Hindlimb muscle (tissue), 1 donor: ENCODE data around the gene OXER1. TPM values are rescaled to one million over a fixed set of nuclear protein-coding genes. Genes with fewer than 3 reads are reported as not detected.

Source experiments
- DNase-seq: peaks from one replicate; pipeline ENCODE4 v3.0.0-alpha.2; 2013
- polyA plus RNA-seq: library from polyadenylated mRNA; unstranded; fragments of 120-200 nt; gene quantifications from one replicate; pipeline ENCODE4 v1.2.1, GENCODE V29; 2013; ENCODE audit not compliant: insufficient read length

OXER1 gene
- polyA plus RNA-seq, result 7.0 TPM

GRCh38 chr2:42764096-42764495 lies at the start of gene OXER1:
TSS of gene OXER1 (minus strand) at chr2:42764135. CDS start at chr2:42764062, 73 bp downstream.
- no peak for DNase-seq

GRCh38 chr2:42812899-42813479 lies 49.1 kb upstream of the OXER1 start:
- DNase-seq, result peak; percentile 20

- peak; percentile 68 for DNase-seq
Measured at GRCh38 chr2:42810971-42811811, 47.3 kb upstream of the OXER1 start.

GRCh38 chr2:42810121-42810970 lies 46.4 kb upstream of the OXER1 start:
- peak; percentile 98 for DNase-seq

- peak; percentile 88 for DNase-seq
Measured at GRCh38 chr2:42809819-42810120, 45.8 kb upstream of the OXER1 start.

GRCh38 chr2:42809131-42809818 lies 45.3 kb upstream of the OXER1 start:
- peak; percentile 24 for DNase-seq

GRCh38 chr2:42808301-42808700 lies 44.4 kb upstream of the OXER1 start:
- DNase-seq, result no peak

GRCh38 chr2:42806786-42807185 lies 42.9 kb upstream of the OXER1 start:
- DNase-seq, result no peak

GRCh38 chr2:42804891-42805290 lies 41.0 kb upstream of the OXER1 start:
- no peak for DNase-seq

- no peak for DNase-seq
Measured at GRCh38 chr2:42804338-42804737, 40.4 kb upstream of the OXER1 start.

GRCh38 chr2:42802150-42802549 lies 38.2 kb upstream of the OXER1 start:
- DNase-seq, result no peak

- DNase-seq, result peak; percentile 15
Measured at GRCh38 chr2:42801381-42801780, 37.4 kb upstream of the OXER1 start.

- DNase-seq, result no peak
Measured at GRCh38 chr2:42800981-42801380, 37.0 kb upstream of the OXER1 start.

- no peak for DNase-seq
Measured at GRCh38 chr2:42800461-42800962, 36.6 kb upstream of the OXER1 start.

- no peak for DNase-seq
Measured at GRCh38 chr2:42799881-42800280, 35.9 kb upstream of the OXER1 start.

- no peak for DNase-seq
Measured at GRCh38 chr2:42797281-42797680, 33.3 kb upstream of the OXER1 start.

- DNase-seq, result no peak
Measured at GRCh38 chr2:42796427-42797248, 32.7 kb upstream of the OXER1 start.

- DNase-seq, result no peak
Measured at GRCh38 chr2:42795841-42796301, 31.9 kb upstream of the OXER1 start.

GRCh38 chr2:42795275-42795674 lies 31.3 kb upstream of the OXER1 start:
- no peak for DNase-seq

GRCh38 chr2:42794271-42795046 lies 30.5 kb upstream of the OXER1 start:
- no peak for DNase-seq
